Type B pancreatic cell (in vitro differentiated cells): ENCODE data around the gene NLRP13. TPM values are rescaled to one million over a fixed set of nuclear protein-coding genes. Genes with fewer than 3 reads are reported as not detected.
A peak's percentile ranks its signal among the peaks of the same experiment; 100 is the strongest.

Experiments
- DNase-seq: peaks from one replicate; pipeline ENCODE4 v3.0.0; 2021; ENCODE audit warnings: mixed read lengths; ENCODE audit not compliant: unreplicated experiment; ENCODE audit errors: extremely low spot score
- H3K27ac Mint-ChIP-seq: 2 replicates; pipeline ENCODE4 v1.8.0; 2021; ENCODE audit warnings: mild to moderate bottlenecking, mixed read lengths
- H3K27me3 Mint-ChIP-seq: 2 replicates; pipeline ENCODE4 v1.8.0; 2021; ENCODE audit warnings: mixed read lengths
- H3K36me3 Mint-ChIP-seq: 2 replicates; pipeline ENCODE4 v1.8.0; 2021; ENCODE audit warnings: mixed read lengths
- H3K4me1 Mint-ChIP-seq: one replicate; pipeline ENCODE4 v1.8.0; 2021; ENCODE audit warnings: mixed read lengths; ENCODE audit not compliant: unreplicated experiment
- H3K4me3 Mint-ChIP-seq: 2 replicates; pipeline ENCODE4 v1.8.0; 2021; ENCODE audit warnings: mild to moderate bottlenecking, mixed read lengths
- H3K9me3 Mint-ChIP-seq: 2 replicates; pipeline ENCODE4 v1.8.0; 2021; ENCODE audit warnings: mixed read lengths
- total RNA-seq: library from RNA; stranded (reverse); gene quantifications from 2 replicates; pipeline ENCODE4 v1.2.1, GENCODE V29; 2021; ENCODE audit warnings: low replicate concordance
- TF ChIP-seq, protein P1 (sequence below): fragments of 200-600 bp; sonication (generic); conservative IDR thresholded peaks from 2 replicates; pipeline ENCODE4 v1.5.0; 2021; ENCODE audit warnings: antibody characterized with exemption, mild to moderate bottlenecking

Gene NLRP13
- total RNA-seq, 1 donor from 2014 or later, result not detected

GRCh38 chr19:55912916-55913315 is 19.2 kb downstream of the NLRP13 start:
- TF ChIP-seq, protein P1, sequence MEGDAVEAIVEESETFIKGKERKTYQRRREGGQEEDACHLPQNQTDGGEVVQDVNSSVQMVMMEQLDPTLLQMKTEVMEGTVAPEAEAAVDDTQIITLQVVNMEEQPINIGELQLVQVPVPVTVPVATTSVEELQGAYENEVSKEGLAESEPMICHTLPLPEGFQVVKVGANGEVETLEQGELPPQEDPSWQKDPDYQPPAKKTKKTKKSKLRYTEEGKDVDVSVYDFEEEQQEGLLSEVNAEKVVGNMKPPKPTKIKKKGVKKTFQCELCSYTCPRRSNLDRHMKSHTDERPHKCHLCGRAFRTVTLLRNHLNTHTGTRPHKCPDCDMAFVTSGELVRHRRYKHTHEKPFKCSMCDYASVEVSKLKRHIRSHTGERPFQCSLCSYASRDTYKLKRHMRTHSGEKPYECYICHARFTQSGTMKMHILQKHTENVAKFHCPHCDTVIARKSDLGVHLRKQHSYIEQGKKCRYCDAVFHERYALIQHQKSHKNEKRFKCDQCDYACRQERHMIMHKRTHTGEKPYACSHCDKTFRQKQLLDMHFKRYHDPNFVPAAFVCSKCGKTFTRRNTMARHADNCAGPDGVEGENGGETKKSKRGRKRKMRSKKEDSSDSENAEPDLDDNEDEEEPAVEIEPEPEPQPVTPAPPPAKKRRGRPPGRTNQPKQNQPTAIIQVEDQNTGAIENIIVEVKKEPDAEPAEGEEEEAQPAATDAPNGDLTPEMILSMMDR, result no peak
- DNase-seq, result peak; percentile 2
- Mint-ChIP-seq H3K4me3 (no peak overlapping the region), H3K27me3 (no peaks in the 10 kb centered on the region), H3K9me3 (peaks cover 18% of the 10 kb centered on the region), H3K36me3 (no peaks in the 10 kb centered on the region), H3K4me1 (no peaks in the 10 kb centered on the region), H3K27ac (no peak overlapping the region)

- no peaks in the 10 kb centered on the region for H3K36me3 Mint-ChIP-seq
- H3K4me1 Mint-ChIP-seq, result no peaks in the 10 kb centered on the region
- TF ChIP-seq, protein P1, result no peak
- DNase-seq, result peak; percentile 3
- no peaks in the 10 kb centered on the region for H3K27me3 Mint-ChIP-seq
- no peak overlapping the region for H3K27ac Mint-ChIP-seq
- no peak overlapping the region for H3K4me3 Mint-ChIP-seq
- H3K9me3 Mint-ChIP-seq, result peaks cover 20% of the 10 kb centered on the region
These were observed 22.3 kb downstream of the NLRP13 start for GRCh38 chr19:55909801-55910200.

- TF ChIP-seq, protein P1, result no peak
- DNase-seq, result no peak
- Mint-ChIP-seq H3K27ac (no peak overlapping the region), H3K4me3 (no peak overlapping the region), H3K27me3 (no peaks in the 10 kb centered on the region), H3K9me3 (peaks cover 18% of the 10 kb centered on the region), H3K4me1 (no peaks in the 10 kb centered on the region), H3K36me3 (no peaks in the 10 kb centered on the region)
These were observed 24.4 kb downstream of the NLRP13 start for GRCh38 chr19:55907746-55908145.

DNA sequence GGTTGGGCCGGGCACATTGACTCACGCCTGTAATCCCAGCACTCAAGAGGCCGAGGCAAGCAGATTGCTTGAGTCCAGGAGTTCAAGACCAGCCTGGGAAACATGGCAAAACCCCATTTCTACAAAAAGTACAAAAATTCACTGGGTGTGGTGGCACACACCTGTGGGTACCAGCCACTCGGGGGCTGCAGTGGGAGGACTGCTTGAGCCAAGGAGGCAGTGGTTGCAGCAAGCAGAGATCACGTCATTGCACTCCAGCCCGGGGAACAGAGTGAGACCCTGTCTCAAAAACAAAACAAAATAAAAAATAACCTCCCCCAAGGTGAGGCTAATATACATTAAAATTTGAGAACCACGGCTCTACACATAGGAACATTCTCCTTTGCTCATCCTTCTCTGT is 24.9 kb downstream of the NLRP13 start:
- no peak overlapping the region for H3K27ac Mint-ChIP-seq
- H3K36me3 Mint-ChIP-seq, result no peaks in the 10 kb centered on the region
- H3K4me3 Mint-ChIP-seq, result no peak overlapping the region
- peaks cover 18% of the 10 kb centered on the region for H3K9me3 Mint-ChIP-seq
- TF ChIP-seq, protein P1, result no peak
- H3K4me1 Mint-ChIP-seq, result no peaks in the 10 kb centered on the region
- no peaks in the 10 kb centered on the region for H3K27me3 Mint-ChIP-seq
- no peak for DNase-seq

GRCh38 chr19:55902080-55902751 is 29.9 kb downstream of the NLRP13 start:
- H3K36me3 Mint-ChIP-seq, result no peaks in the 10 kb centered on the region

More at GRCh38 chr19:55902080-55902751, 29.9 kb downstream of the NLRP13 start:
- Mint-ChIP-seq H3K27ac (no peak overlapping the region), H3K4me3 (no peak overlapping the region), H3K9me3 (peaks cover 6% of the 10 kb centered on the region), H3K27me3 (no peaks in the 10 kb centered on the region), H3K4me1 (no peaks in the 10 kb centered on the region)
- DNase-seq, result no peak
- TF ChIP-seq, protein P1, result no peak
